ENCODE data around the gene TOX2.

TOX2 gene

DNA sequence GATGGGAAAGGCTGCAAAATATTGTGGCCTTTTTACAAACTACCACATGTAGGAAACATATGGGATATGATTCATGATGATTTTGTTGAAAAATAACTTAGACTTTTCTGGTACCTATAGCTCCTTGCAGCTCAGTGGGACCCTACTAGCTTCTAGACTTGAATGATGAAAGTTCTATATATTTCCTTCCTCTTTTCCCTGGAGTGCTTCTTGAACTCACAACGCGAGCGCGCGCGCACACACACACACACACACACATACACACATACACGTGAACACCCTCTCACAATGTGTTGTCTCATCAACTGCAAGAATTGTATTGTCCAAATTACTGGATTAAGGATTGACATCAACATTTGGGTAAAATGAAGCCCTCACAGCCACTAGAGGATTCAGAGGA lies 61.9 kb downstream of the TOX2 start:
- DNase-seq (ENCODE audit: low read depth): no peak

- no peak for DNase-seq (ENCODE audit: low read depth)
These were observed 62.6 kb downstream of the TOX2 start for GRCh38 chr20:43977252-43977651.

DNA sequence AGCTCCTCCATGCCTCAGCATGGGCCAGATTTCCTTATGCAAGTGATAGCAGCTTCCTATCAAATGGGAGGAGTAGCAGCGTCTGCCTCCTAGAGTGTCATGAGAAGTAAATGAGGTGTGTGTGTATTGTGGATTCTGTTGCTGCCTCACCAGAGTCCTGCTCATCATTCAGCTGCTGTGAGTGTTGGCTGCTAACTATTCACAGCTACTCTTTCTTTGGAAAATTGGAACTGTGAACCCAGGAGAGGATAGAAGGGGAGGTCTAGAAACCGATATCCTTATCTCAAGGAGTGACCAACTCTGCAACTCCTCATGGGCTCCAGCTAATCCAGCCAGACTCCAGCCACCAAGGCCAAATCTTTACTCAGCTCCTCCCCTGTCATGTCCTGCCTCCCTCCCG lies 63.3 kb downstream of the TOX2 start:
- no peak for DNase-seq (ENCODE audit: low read depth)

GRCh38 chr20:43979576-43980105 lies 65.0 kb downstream of the TOX2 start:
- DNase-seq (ENCODE audit: low read depth): no peak

GRCh38 chr20:43981540-43981939 lies 66.9 kb downstream of the TOX2 start:
- DNase-seq (ENCODE audit: low read depth): no peak

DNA sequence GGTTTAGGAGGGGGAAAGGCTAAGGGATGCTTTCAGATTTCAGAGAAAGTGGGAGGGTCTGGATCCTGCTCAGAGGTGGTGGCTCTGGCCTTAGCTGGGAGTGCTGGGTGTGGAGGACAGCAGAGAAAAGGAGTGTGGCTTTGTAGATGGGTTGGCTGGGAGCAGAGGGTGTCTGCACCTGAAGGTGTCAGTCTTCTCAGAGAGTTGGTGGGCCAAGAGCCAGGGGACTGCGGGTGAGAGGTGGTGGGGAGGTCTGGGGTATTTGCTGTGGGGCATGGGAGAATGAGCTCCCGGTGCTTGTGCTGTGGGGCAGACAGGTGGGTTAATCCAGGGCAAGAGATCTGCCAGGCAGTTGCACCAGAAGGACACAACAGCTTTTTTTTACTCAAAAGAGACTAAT lies 67.4 kb downstream of the TOX2 start:
- DNase-seq (ENCODE audit: low read depth): no peak

- DNase-seq (ENCODE audit: low read depth): no peak
These were observed 68.2 kb downstream of the TOX2 start for GRCh38 chr20:43982886-43983285.

DNA sequence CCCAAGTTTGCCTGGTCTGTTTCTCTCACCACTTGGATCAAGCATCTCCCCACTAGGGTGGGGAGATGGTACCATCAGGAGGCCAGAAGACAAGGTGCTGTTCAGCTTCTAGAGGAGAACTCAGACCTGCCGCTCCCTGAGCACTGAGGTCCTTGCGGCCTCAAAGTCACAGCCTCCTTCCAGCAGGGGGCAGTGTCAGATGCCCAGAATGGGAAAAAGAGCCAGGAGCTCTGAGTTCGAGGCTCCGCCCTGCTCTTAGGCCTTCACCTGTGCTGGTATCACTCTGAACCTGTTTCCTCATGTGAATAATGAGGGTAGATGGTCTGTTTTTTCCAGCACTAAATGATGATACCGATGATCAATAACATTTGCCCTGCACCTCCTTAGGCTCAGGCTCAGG lies 68.7 kb downstream of the TOX2 start:
- peak; percentile 24 for DNase-seq (ENCODE audit: low read depth)

DNA sequence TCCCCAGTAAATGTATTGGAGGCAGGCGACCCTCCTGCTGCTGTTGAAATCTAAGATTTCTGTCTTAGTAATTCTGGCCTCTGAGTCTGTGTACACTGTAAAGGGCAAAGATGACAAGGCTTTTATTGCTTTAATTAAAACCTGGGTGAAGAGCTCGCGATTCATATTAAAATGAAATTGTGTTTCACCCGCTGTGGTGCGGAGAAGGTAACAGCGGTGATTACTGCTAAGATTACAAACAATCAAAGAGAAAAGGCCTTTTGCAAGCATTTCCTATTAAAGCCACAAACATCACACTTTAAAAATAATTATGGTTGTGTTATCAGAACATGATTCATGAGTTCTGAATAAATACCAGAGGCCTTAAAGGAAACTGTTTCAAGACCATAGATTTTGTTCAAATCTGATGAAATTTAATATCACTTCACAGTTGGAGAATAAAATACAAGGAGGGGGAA lies 69.3 kb downstream of the TOX2 start:
- no peak for DNase-seq (ENCODE audit: low read depth)

GRCh38 chr20:43984587-43984986 lies 69.9 kb downstream of the TOX2 start:
- no peak for DNase-seq (ENCODE audit: low read depth)

- no peak for DNase-seq (ENCODE audit: low read depth)
These were observed 70.5 kb downstream of the TOX2 start for GRCh38 chr20:43985121-43985520.

DNA sequence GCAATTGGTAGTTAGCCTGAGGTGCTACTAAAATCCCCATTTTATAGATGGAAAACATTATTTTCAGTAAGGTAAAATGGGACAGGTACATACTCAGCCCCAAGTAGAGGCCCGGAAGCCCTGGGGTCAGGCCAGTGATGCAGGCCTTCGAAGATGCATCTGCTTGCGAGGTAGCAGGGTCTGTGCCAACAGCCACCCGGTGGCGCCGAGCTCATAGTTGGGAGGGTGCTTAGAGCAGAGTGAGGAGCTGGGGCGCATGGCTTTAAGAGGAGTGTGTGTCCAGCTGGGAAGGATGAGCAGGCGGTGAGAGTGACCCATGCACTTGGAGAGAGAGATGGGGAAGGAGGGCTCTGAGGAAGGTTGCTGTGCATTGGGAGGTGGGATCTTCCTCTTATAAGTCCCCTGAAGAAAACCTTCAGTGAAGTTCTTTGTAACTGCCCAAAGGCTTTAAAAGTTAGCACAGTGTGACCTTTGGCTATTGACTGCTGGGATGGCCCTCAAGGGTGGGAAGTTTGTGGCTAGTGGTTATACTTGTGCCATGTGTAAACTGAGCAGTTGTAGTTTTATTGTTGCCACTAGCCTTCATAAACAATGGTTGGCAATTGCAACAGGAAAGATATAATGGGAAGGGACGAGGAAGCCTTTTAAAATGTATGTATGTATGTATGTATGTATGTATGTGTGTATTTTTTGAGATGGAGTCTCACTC lies 71.1 kb downstream of the TOX2 start:
- DNase-seq (ENCODE audit: low read depth): no peak

DNA sequence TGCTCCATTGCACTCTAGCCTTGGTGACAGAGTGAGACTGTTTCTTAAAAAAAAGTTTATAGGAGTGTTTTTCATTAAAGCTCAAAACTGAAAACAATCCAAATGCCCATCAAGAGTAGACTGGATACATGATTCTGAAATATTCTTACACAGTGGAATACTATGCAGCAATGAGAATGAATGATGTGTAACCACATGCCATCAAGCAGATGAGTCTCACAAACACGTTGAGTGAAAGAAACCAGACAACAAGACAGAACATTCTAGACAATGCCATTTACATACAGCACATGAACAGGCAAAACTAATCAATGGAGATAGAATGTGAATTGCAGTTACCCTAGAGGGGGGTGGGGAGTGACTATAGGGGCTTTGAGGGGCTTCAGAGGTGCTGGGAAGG lies 72.4 kb downstream of the TOX2 start:
- no peak for DNase-seq (ENCODE audit: low read depth)

GRCh38 chr20:43987531-43987930 lies 72.9 kb downstream of the TOX2 start:
- DNase-seq (ENCODE audit: low read depth): no peak

GRCh38 chr20:43988451-43988850 lies 73.8 kb downstream of the TOX2 start:
- DNase-seq (ENCODE audit: low read depth): no peak

GRCh38 chr20:43988867-43989266 lies 74.2 kb downstream of the TOX2 start:
- DNase-seq (ENCODE audit: low read depth): no peak

DNA sequence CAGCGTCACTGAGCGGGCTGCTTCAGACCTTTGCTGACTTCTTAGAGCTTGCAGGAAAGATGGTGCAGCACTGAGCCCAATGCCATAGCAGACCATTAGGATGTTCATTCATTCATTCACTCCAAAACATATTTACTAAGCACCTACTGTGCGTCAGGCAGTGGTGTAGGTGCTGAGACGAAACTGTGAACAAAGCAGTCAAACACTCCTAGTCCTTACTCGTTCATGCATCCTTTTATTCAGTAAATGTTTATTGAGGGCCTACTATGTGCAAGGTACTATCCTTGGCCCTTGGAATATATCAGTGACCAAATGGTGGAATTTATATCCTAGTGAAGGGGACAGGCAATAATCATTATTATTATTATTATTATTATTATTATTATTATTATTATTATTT lies 76.6 kb downstream of the TOX2 start:
- no peak for DNase-seq (ENCODE audit: low read depth)

DNA sequence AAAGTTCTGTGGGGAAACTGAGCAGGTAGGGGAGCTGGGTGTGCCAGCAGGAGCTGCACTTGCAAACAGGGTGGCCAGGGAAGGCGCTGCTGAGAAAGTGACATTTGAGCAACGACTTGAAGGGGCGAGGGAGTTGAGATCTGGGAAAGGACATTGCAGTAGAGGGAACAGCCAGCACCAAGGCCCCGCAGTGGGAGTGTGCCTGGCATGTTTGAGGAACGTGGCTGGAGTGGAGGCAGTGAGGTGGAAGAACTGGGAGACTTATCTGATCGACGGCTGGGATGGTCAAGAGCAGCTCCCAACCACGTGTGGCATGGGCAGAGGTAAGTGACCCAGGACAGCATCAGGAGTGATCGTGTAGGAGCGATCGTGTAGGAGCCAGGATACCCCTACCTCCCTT lies 77.3 kb downstream of the TOX2 start:
- DNase-seq (ENCODE audit: low read depth): no peak

- no peak for DNase-seq (ENCODE audit: low read depth)
These were observed 78.2 kb downstream of the TOX2 start for GRCh38 chr20:43992885-43993284.

- no peak for DNase-seq (ENCODE audit: low read depth)
These were observed 78.9 kb downstream of the TOX2 start for GRCh38 chr20:43993560-43993959.

GRCh38 chr20:43994486-43995100 lies 79.9 kb downstream of the TOX2 start:
- DNase-seq (ENCODE audit: low read depth): no peak

- DNase-seq (ENCODE audit: low read depth): no peak
These were observed 81.0 kb downstream of the TOX2 start for GRCh38 chr20:43995645-43996044.

- DNase-seq (ENCODE audit: low read depth): no peak
These were observed 81.7 kb downstream of the TOX2 start for GRCh38 chr20:43996240-43996930.

Measured in activated T-cell treated with anti-CD3 and anti-CD28 coated beads for 24 hours (primary cell).